Astrocyte (in vitro differentiated cells and primary cell): Measurements from ENCODE around the gene DGKH. TPM values are rescaled to one million over a fixed set of nuclear protein-coding genes. Genes with fewer than 3 reads are reported as not detected.

ENCODE experiments used
- DNase-seq: peaks from one replicate; pipeline ENCODE4 v3.0.0-alpha.2; 2010; ENCODE audit warnings: low read depth
- FAIRE-seq: peaks from 2 replicates; lab custom pipeline; 2011; peaks lifted over from hg19 to GRCh38; lab: Jason Lieb, UNC
- H2AFZ ChIP-seq: 2 replicates; pipeline ENCODE4 v1.6.0; 2012; ENCODE audit warnings: low read depth, low read length, inconsistent platforms
- H3K27ac ChIP-seq: 2 replicates; pipeline ENCODE4 v1.5.1; 2011; ENCODE audit warnings: low read depth, low read length, inconsistent platforms
- H3K27me3 ChIP-seq: 2 replicates; pipeline ENCODE4 v1.6.0; 2011; ENCODE audit warnings: low read length, inconsistent platforms; ENCODE audit not compliant: insufficient read depth
- H3K36me3 ChIP-seq: 2 replicates; pipeline ENCODE4 v1.5.1; 2011; ENCODE audit warnings: low read length, inconsistent platforms; ENCODE audit not compliant: insufficient read depth
- H3K4me1 ChIP-seq: 2 replicates; pipeline ENCODE4 v1.5.1; 2011; ENCODE audit warnings: low read length, inconsistent platforms; ENCODE audit not compliant: insufficient read depth
- H3K4me2 ChIP-seq: 2 replicates; pipeline ENCODE4 v1.6.0; 2012; ENCODE audit warnings: low read length, inconsistent platforms
- H3K4me3 ChIP-seq: 2 replicates; pipeline ENCODE4 v1.5.1; 2011; ENCODE audit warnings: low read depth, mild to moderate bottlenecking, low read length, inconsistent platforms; ENCODE audit not compliant: insufficient read depth
- H3K79me2 ChIP-seq: 2 replicates; pipeline ENCODE4 v1.6.0; 2012; ENCODE audit warnings: mild to moderate bottlenecking, low read length, inconsistent platforms; ENCODE audit not compliant: insufficient read depth
- H3K9ac ChIP-seq: 2 replicates; pipeline ENCODE4 v1.6.0; 2012; ENCODE audit warnings: mild to moderate bottlenecking, low read length, inconsistent platforms
- H3K9me3 ChIP-seq: 2 replicates; pipeline ENCODE4 v1.5.1; 2012; ENCODE audit warnings: low read depth, mild to moderate bottlenecking, low read length, inconsistent platforms; ENCODE audit not compliant: insufficient read depth
- H4K20me1 ChIP-seq: 2 replicates; pipeline ENCODE4 v1.6.0; 2012; ENCODE audit warnings: low read length, inconsistent platforms; ENCODE audit not compliant: insufficient read depth
- H3K27ac Mint-ChIP-seq: one replicate; pipeline ENCODE4 v1.8.0; 2021; ENCODE audit warnings: mild to moderate bottlenecking, mixed read lengths; ENCODE audit not compliant: unreplicated experiment
- H3K27me3 Mint-ChIP-seq: one replicate; pipeline ENCODE4 v1.8.0; 2021; ENCODE audit warnings: low read depth, mixed read lengths; ENCODE audit not compliant: unreplicated experiment
- H3K36me3 Mint-ChIP-seq: one replicate; pipeline ENCODE4 v1.8.0; 2021; ENCODE audit warnings: low read depth, mixed read lengths; ENCODE audit not compliant: unreplicated experiment
- H3K4me1 Mint-ChIP-seq: one replicate; pipeline ENCODE4 v1.8.0; 2021; ENCODE audit warnings: low read depth, mixed read lengths; ENCODE audit not compliant: unreplicated experiment
- H3K4me3 Mint-ChIP-seq: one replicate; pipeline ENCODE4 v1.8.0; 2021; ENCODE audit warnings: mild to moderate bottlenecking, moderate library complexity, mixed read lengths; ENCODE audit not compliant: unreplicated experiment
- H3K9me3 Mint-ChIP-seq: one replicate; pipeline ENCODE4 v1.8.0; 2021; ENCODE audit warnings: mild to moderate bottlenecking, mixed read lengths; ENCODE audit not compliant: unreplicated experiment
- EZH2 ChIP-seq: IDR thresholded peaks from 2 replicates; pipeline ENCODE4 v1.6.1; 2012; ENCODE audit warnings: mild to moderate bottlenecking, low read length, inconsistent platforms; ENCODE audit not compliant: insufficient read depth
- total RNA-seq: library from RNA; stranded (reverse); gene quantifications from 2 replicates; pipeline ENCODE4 v1.2.1, GENCODE V29; 2021
- TF ChIP-seq, protein P1 (sequence below): IDR thresholded peaks from 2 replicates; pipeline ENCODE4 v1.5.1; 2011; ENCODE audit warnings: low read depth, mild to moderate bottlenecking, inconsistent platforms, low read length, moderate library complexity; ENCODE audit not compliant: insufficient read depth

DGKH gene
- total RNA-seq, 1 donor from 2014 or later = 16.4 TPM

DNA sequence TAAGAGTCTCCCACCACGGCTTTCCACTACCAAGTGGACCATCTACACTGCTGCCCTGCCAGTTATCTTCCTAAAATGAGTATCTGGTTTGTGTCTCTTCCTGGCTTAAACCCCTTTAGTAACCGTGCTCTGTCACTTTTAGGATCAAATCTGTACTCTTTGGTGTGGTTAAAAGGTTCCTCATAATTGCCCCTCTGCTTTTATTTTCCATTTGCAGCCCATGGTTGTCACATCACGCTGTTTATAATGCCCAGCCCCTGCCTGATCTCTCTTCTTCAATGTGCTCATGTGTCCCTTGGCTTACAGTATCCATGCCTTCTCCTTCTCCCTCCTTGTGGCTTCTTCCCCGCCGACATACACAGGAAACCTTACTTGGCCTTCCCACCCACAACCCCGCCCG is 100.1 kb downstream of the DGKH start:
- DNase-seq (no peak), FAIRE-seq (no peak)
- H3K4me3 Mint-ChIP-seq = no peak overlapping the region
- peaks cover 17% of the 10 kb centered on the region for H3K4me1 Mint-ChIP-seq
- no peak overlapping the region for H3K4me2 ChIP-seq
- no peak overlapping the region for H3K4me3 ChIP-seq
- no peaks in the 10 kb centered on the region for H3K79me2 ChIP-seq
- no peaks in the 10 kb centered on the region for H3K4me1 ChIP-seq
- H2AFZ ChIP-seq = no peak overlapping the region
- H3K36me3 ChIP-seq = no peaks in the 10 kb centered on the region
- H4K20me1 ChIP-seq = peaks cover 5% of the 10 kb centered on the region
- H3K27me3 Mint-ChIP-seq = no peaks in the 10 kb centered on the region
- no peaks in the 10 kb centered on the region for H3K27me3 ChIP-seq
- no peaks in the 10 kb centered on the region for H3K9me3 ChIP-seq
- H3K27ac Mint-ChIP-seq = no peak overlapping the region
- no peak overlapping the region for H3K9ac ChIP-seq
- H3K36me3 Mint-ChIP-seq = peaks cover 3% of the 10 kb centered on the region
- no peak overlapping the region for H3K27ac ChIP-seq
- no peaks in the 10 kb centered on the region for H3K9me3 Mint-ChIP-seq
- TF ChIP-seq, protein P1, sequence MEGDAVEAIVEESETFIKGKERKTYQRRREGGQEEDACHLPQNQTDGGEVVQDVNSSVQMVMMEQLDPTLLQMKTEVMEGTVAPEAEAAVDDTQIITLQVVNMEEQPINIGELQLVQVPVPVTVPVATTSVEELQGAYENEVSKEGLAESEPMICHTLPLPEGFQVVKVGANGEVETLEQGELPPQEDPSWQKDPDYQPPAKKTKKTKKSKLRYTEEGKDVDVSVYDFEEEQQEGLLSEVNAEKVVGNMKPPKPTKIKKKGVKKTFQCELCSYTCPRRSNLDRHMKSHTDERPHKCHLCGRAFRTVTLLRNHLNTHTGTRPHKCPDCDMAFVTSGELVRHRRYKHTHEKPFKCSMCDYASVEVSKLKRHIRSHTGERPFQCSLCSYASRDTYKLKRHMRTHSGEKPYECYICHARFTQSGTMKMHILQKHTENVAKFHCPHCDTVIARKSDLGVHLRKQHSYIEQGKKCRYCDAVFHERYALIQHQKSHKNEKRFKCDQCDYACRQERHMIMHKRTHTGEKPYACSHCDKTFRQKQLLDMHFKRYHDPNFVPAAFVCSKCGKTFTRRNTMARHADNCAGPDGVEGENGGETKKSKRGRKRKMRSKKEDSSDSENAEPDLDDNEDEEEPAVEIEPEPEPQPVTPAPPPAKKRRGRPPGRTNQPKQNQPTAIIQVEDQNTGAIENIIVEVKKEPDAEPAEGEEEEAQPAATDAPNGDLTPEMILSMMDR = no peak
- TF ChIP-seq EZH2 = no peak

DNA sequence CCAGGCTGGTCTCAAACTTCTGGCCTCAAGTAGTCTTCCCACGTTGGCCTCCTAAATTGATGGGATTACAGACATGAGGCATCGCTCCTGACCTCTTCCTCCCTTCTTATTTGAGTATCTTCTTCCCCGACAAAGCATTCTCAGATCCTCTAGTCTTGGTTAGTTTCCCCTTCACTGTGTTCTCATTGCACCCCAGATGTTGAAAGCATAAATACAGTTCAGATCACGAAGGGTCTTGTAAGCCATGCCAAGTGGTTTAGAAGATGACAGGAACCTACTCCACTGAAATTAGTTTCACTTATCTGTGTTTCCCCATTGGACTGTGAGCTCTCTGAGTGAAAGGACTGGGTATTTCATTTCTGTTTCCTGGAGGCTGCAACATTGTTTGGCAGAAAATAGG is 100.7 kb downstream of the DGKH start:
- no peaks in the 10 kb centered on the region for H3K27me3 Mint-ChIP-seq
- no peak overlapping the region for H3K9ac ChIP-seq
- H3K4me3 ChIP-seq = no peak overlapping the region
- no peak overlapping the region for H3K4me2 ChIP-seq
- DNase-seq = no peak
- H3K4me1 ChIP-seq = no peaks in the 10 kb centered on the region
- H3K79me2 ChIP-seq = no peaks in the 10 kb centered on the region
- H3K4me1 Mint-ChIP-seq = peaks cover 21% of the 10 kb centered on the region
- no peaks in the 10 kb centered on the region for H3K9me3 Mint-ChIP-seq
- peaks cover 3% of the 10 kb centered on the region for H3K36me3 Mint-ChIP-seq
- no peak for FAIRE-seq
- no peak overlapping the region for H2AFZ ChIP-seq
- H3K27ac Mint-ChIP-seq = no peak overlapping the region
- no peaks in the 10 kb centered on the region for H3K27me3 ChIP-seq
- no peak overlapping the region for H3K4me3 Mint-ChIP-seq
- no peak overlapping the region for H3K27ac ChIP-seq
- H3K36me3 ChIP-seq = no peaks in the 10 kb centered on the region
- H3K9me3 ChIP-seq = no peaks in the 10 kb centered on the region
- H4K20me1 ChIP-seq = peaks cover 10% of the 10 kb centered on the region
- TF ChIP-seq, protein P1 = no peak
- TF ChIP-seq EZH2 = no peak

DNA sequence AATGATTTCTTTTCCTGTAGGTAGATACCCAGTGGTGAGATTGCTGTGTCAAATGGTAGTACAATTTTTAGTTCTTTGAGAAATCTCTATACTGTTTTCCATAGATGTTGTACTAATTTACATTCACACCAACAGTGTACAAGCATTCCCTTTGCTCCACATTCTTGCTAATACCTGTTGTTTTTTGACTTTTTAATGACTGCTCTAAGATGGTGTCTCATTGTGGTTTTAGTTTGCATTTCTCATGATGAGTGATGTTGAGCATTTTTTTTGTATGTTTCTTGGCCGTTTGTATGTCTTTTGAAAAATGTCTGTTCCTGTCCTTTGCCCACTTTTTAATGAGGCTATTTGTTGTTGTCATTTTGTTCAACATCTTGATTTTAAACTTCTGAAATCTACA is 103.3 kb downstream of the DGKH start:
- DNase-seq (no peak), FAIRE-seq (no peak)
- TF ChIP-seq, protein P1 = no peak
- no peak for TF ChIP-seq EZH2
- Histone ChIP-seq H3K79me2 (no peaks in the 10 kb centered on the region), H3K4me2 (no peak overlapping the region), H3K4me3 (no peak overlapping the region), H3K9me3 (no peaks in the 10 kb centered on the region), H3K27me3 (no peaks in the 10 kb centered on the region), H3K4me1 (no peaks in the 10 kb centered on the region), H3K27ac (no peak overlapping the region), H2AFZ (no peak overlapping the region), H3K9ac (no peak overlapping the region), H4K20me1 (peaks cover 10% of the 10 kb centered on the region), H3K36me3 (peaks cover 4% of the 10 kb centered on the region)
- no peaks in the 10 kb centered on the region for H3K27me3 Mint-ChIP-seq
- no peaks in the 10 kb centered on the region for H3K9me3 Mint-ChIP-seq
- H3K4me1 Mint-ChIP-seq = peaks cover 21% of the 10 kb centered on the region
- H3K36me3 Mint-ChIP-seq = peaks cover 3% of the 10 kb centered on the region
- H3K27ac Mint-ChIP-seq = no peak overlapping the region
- H3K4me3 Mint-ChIP-seq = no peak overlapping the region
